GM12878 (cell line): ENCODE results near the gene ARMC9. TPM values are rescaled to one million over a fixed set of nuclear protein-coding genes. Genes with fewer than 3 reads are reported as not detected.

Experiments used
- BACH1 ChIP-seq: fragments of 450-650 bp; IDR thresholded peaks from 2 replicates; pipeline ENCODE4 v1.6.1; 2017; ENCODE audit warnings: mild to moderate bottlenecking, borderline replicate concordance
- CHD4 ChIP-seq: fragments of 200-600 bp; sonication (generic); IDR thresholded peaks from 2 replicates; pipeline ENCODE4 v1.6.1; 2016; ENCODE audit warnings: mild to moderate bottlenecking
- EED ChIP-seq: sonication (generic); IDR thresholded peaks from 2 replicates; pipeline ENCODE4 v1.6.1; 2016; ENCODE audit warnings: antibody characterized with exemption, low read depth
- ETV6 ChIP-seq, 2 experiments: fragments of 450-650 bp in 1 of 2; IDR thresholded peaks in 1 of 2; conservative IDR thresholded peaks in 1 of 2; 2 replicates each; pipeline ENCODE4 v1.6.1; 2014; ENCODE audit warnings: antibody characterized with exemption in 1 of 2, borderline replicate concordance in 1 of 2, low read depth in 1 of 2, mild to moderate bottlenecking in 1 of 2, moderate library complexity in 1 of 2
- JUNB ChIP-seq: IDR thresholded peaks from 2 replicates; pipeline ENCODE4 v1.6.1; 2016; ENCODE audit warnings: antibody characterized with exemption, mild to moderate bottlenecking
- MTA2 ChIP-seq: fragments of 450-650 bp; IDR thresholded peaks from 2 replicates; pipeline ENCODE4 v1.6.1; 2016; ENCODE audit warnings: low read depth, mild to moderate bottlenecking, moderate library complexity
- PML ChIP-seq: IDR thresholded peaks from 2 replicates; pipeline ENCODE4 v1.6.1; 2012; ENCODE audit warnings: low read length, inconsistent platforms
- RUNX3 ChIP-seq: IDR thresholded peaks from 2 replicates; pipeline ENCODE4 v1.6.1; 2012; ENCODE audit warnings: low read length, inconsistent platforms
- SIX5 ChIP-seq: IDR thresholded peaks from 2 replicates; pipeline ENCODE4 v1.6.1; 2011; ENCODE audit warnings: mild to moderate bottlenecking, low read depth, low read length, moderate library complexity; ENCODE audit not compliant: severe bottlenecking
- SMAD1 ChIP-seq: fragments of 450-650 bp; IDR thresholded peaks from 2 replicates; pipeline ENCODE4 v1.6.1; 2018; ENCODE audit warnings: mild to moderate bottlenecking, low read depth; ENCODE audit not compliant: partially characterized antibody
- STAT1 ChIP-seq: fragments of 450-650 bp; conservative IDR thresholded peaks from 2 replicates; pipeline ENCODE4 v1.6.1; 2014; ENCODE audit warnings: antibody characterized with exemption, mild to moderate bottlenecking
- ZSCAN29 ChIP-seq: fragments of 450-650 bp; IDR thresholded peaks from 2 replicates; pipeline ENCODE4 v1.6.1; 2017; ENCODE audit warnings: mild to moderate bottlenecking, moderate library complexity
- polyA plus RNA-seq, 11 experiments: library from polyadenylated mRNA; depleted of rRNA in 4 of 11; unstranded in 6 of 11; stranded (reverse) in 5 of 11; fragments of >200 nt; fragmentation: Nextera tagmentation in 4 of 11; fragmentation: Illumina TruSeq in 1 of 11; extraction: Ambion mirVana in 4 of 11; extraction: Trizol in 1 of 11; gene quantifications; 1 replicate in 1 of 11; 2 replicates in 10 of 11; pipeline versions ENCODE4 v1.2.1 to v1.2.3, GENCODE V29; 2011 to 2016; ENCODE audit warnings: inconsistent platforms in 2 of 11, missing spikeins in 2 of 11, low read depth in 1 of 11
- total RNA-seq, 4 experiments: library from RNA; depleted of rRNA in 3 of 4; stranded (reverse); fragments of >200 nt in 3 of 4; fragmentation: Illumina TruSeq in 1 of 4; extraction: Trizol in 1 of 4; gene quantifications; 2 replicates each; pipeline versions ENCODE4 v1.2.1 to v1.2.3, GENCODE V29; 2013 to 2021
- TF ChIP-seq, protein P1 (sequence below): fragments of 450-650 bp; IDR thresholded peaks from 2 replicates; pipeline ENCODE4 v1.6.1; 2017; ENCODE audit warnings: mild to moderate bottlenecking, low read depth, inconsistent platforms; ENCODE audit not compliant: poor library complexity, severe bottlenecking
- TF ChIP-seq, protein P2 (sequence below): fragments of 450-650 bp; IDR thresholded peaks from 2 replicates; pipeline ENCODE4 v1.6.1; 2018; ENCODE audit warnings: mild to moderate bottlenecking, low read depth, moderate library complexity; ENCODE audit not compliant: partially characterized antibody
- TF ChIP-seq, protein P3 (sequence below): fragments of 450-650 bp; IDR thresholded peaks from 2 replicates; pipeline ENCODE4 v1.6.1; 2017; ENCODE audit warnings: mild to moderate bottlenecking, moderate library complexity
- TF ChIP-seq, protein P4 (sequence below): fragments of 450-650 bp; formaldehyde crosslinking; IDR thresholded peaks from 2 replicates; pipeline ENCODE4 v1.4.0; 2020; ENCODE audit warnings: mild to moderate bottlenecking, moderate library complexity

Gene ARMC9
- total and polyA plus RNA-seq, 10 of the 15 experiments (the other 5 are each of a cell fraction or from before 2014, with no cell fraction given): 3.8 to 21.8 (median 10.4) TPM

DNA sequence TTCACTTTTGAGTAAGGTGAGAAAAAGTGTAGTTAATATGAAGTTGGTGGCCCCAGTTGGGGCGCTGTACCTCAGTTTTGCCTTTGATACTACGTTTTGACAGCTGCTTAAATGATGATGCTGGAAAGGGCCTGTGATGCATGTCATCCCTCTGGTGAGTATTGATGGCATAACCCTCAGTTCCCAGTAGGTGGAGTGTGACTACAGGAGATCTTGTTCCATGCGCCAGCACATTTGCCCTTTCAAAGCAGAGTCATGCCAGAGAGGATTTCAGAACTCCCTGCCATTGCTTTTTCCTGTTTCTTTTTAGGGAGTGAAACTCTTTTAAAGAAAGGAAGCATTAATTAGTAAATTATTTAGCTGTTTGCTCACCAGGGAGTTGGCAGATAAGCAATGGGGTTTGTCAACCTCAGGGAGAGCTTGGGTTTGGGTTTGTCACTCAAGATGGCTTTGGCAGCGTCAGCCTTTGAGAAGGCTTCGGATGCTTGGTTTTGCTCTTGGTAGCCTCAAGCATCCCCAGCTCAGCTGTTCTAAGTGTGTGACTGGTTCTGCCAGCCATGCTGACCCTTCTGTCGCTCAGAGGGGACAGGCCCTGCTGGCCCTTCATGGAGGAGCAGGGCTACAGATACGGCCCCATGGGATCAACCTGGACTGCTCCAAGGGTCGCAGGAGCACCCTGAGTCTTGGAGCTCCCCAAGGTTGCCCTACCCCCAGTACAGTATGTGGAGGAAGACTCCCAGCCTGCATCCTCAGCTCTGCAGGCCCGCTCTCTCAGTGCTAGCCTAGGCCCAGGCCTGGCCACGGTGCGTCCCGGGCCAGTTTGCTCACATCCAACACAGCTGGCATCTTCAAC, 29.1 kb downstream of the ARMC9 start (continued):
- TF ChIP-seq, protein P1, sequence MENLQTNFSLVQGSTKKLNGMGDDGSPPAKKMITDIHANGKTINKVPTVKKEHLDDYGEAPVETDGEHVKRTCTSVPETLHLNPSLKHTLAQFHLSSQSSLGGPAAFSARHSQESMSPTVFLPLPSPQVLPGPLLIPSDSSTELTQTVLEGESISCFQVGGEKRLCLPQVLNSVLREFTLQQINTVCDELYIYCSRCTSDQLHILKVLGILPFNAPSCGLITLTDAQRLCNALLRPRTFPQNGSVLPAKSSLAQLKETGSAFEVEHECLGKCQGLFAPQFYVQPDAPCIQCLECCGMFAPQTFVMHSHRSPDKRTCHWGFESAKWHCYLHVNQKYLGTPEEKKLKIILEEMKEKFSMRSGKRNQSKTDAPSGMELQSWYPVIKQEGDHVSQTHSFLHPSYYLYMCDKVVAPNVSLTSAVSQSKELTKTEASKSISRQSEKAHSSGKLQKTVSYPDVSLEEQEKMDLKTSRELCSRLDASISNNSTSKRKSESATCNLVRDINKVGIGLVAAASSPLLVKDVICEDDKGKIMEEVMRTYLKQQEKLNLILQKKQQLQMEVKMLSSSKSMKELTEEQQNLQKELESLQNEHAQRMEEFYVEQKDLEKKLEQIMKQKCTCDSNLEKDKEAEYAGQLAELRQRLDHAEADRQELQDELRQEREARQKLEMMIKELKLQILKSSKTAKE: peak; percentile 64
- no peak for TF ChIP-seq SMAD1
- no peak for TF ChIP-seq SIX5
- TF ChIP-seq JUNB: no peak
- 0 out of 2 replicates have a peak, but pooled peaks have one; percentile 50 for TF ChIP-seq PML
- peak; percentile 23; the same call in 1 of the 2 replicates for TF ChIP-seq RUNX3
- TF ChIP-seq, protein P2, sequence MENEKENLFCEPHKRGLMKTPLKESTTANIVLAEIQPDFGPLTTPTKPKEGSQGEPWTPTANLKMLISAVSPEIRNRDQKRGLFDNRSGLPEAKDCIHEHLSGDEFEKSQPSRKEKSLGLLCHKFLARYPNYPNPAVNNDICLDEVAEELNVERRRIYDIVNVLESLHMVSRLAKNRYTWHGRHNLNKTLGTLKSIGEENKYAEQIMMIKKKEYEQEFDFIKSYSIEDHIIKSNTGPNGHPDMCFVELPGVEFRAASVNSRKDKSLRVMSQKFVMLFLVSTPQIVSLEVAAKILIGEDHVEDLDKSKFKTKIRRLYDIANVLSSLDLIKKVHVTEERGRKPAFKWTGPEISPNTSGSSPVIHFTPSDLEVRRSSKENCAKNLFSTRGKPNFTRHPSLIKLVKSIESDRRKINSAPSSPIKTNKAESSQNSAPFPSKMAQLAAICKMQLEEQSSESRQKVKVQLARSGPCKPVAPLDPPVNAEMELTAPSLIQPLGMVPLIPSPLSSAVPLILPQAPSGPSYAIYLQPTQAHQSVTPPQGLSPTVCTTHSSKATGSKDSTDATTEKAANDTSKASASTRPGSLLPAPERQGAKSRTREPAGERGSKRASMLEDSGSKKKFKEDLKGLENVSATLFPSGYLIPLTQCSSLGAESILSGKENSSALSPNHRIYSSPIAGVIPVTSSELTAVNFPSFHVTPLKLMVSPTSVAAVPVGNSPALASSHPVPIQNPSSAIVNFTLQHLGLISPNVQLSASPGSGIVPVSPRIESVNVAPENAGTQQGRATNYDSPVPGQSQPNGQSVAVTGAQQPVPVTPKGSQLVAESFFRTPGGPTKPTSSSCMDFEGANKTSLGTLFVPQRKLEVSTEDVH: no peak
- no peak for TF ChIP-seq MTA2
- no peak for TF ChIP-seq STAT1
- peak; percentile 36; the same call in 1 of the 2 replicates for TF ChIP-seq EED
- TF ChIP-seq, protein P3, sequence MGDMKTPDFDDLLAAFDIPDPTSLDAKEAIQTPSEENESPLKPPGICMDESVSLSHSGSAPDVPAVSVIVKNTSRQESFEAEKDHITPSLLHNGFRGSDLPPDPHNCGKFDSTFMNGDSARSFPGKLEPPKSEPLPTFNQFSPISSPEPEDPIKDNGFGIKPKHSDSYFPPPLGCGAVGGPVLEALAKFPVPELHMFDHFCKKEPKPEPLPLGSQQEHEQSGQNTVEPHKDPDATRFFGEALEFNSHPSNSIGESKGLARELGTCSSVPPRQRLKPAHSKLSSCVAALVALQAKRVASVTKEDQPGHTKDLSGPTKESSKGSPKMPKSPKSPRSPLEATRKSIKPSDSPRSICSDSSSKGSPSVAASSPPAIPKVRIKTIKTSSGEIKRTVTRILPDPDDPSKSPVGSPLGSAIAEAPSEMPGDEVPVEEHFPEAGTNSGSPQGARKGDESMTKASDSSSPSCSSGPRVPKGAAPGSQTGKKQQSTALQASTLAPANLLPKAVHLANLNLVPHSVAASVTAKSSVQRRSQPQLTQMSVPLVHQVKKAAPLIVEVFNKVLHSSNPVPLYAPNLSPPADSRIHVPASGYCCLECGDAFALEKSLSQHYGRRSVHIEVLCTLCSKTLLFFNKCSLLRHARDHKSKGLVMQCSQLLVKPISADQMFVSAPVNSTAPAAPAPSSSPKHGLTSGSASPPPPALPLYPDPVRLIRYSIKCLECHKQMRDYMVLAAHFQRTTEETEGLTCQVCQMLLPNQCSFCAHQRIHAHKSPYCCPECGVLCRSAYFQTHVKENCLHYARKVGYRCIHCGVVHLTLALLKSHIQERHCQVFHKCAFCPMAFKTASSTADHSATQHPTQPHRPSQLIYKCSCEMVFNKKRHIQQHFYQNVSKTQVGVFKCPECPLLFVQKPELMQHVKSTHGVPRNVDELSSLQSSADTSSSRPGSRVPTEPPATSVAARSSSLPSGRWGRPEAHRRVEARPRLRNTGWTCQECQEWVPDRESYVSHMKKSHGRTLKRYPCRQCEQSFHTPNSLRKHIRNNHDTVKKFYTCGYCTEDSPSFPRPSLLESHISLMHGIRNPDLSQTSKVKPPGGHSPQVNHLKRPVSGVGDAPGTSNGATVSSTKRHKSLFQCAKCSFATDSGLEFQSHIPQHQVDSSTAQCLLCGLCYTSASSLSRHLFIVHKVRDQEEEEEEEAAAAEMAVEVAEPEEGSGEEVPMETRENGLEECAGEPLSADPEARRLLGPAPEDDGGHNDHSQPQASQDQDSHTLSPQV: peak; percentile 90
- TF ChIP-seq CHD4: no peak
- 0 out of 4 replicates have a peak, but pooled peaks of 1 of the 2 experiments have one; percentile 44 for TF ChIP-seq ETV6 (conservative IDR thresholded peaks at IDR 0.05 in 1 of 2, IDR thresholded peaks at IDR 0.05 in 1 of 2; ENCODE audit: borderline replicate concordance in 1 of 2, low read depth in 1 of 2)
- peak; percentile 65; the same call in 1 of the 2 replicates for TF ChIP-seq BACH1
- TF ChIP-seq, protein P4, sequence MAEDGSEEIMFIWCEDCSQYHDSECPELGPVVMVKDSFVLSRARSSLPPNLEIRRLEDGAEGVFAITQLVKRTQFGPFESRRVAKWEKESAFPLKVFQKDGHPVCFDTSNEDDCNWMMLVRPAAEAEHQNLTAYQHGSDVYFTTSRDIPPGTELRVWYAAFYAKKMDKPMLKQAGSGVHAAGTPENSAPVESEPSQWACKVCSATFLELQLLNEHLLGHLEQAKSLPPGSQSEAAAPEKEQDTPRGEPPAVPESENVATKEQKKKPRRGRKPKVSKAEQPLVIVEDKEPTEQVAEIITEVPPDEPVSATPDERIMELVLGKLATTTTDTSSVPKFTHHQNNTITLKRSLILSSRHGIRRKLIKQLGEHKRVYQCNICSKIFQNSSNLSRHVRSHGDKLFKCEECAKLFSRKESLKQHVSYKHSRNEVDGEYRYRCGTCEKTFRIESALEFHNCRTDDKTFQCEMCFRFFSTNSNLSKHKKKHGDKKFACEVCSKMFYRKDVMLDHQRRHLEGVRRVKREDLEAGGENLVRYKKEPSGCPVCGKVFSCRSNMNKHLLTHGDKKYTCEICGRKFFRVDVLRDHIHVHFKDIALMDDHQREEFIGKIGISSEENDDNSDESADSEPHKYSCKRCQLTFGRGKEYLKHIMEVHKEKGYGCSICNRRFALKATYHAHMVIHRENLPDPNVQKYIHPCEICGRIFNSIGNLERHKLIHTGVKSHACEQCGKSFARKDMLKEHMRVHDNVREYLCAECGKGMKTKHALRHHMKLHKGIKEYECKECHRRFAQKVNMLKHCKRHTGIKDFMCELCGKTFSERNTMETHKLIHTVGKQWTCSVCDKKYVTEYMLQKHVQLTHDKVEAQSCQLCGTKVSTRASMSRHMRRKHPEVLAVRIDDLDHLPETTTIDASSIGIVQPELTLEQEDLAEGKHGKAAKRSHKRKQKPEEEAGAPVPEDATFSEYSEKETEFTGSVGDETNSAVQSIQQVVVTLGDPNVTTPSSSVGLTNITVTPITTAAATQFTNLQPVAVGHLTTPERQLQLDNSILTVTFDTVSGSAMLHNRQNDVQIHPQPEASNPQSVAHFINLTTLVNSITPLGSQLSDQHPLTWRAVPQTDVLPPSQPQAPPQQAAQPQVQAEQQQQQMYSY (CRISPR knock-in tag): peak; percentile 84
- no peak for TF ChIP-seq ZSCAN29
